GM21723 (cell line): ENCODE data around the gene PDE1C.

Source experiments
- ATAC-seq: cut with Tn5 transposase; IDR thresholded peaks from one replicate; pipeline ENCODE4 v1.9.1; 2021; ENCODE audit warnings: mild to moderate bottlenecking, moderate library complexity; ENCODE audit not compliant: unreplicated experiment

The PDE1C gene

GRCh38 chr7:31734456-31734855 is 335.8 kb downstream of the PDE1C start:
- no peak for ATAC-seq

GRCh38 chr7:31729195-31729804 is 340.9 kb downstream of the PDE1C start:
- ATAC-seq = no peak

- no peak for ATAC-seq
Measured at GRCh38 chr7:31724696-31725095, 345.5 kb downstream of the PDE1C start.

- ATAC-seq = no peak
Measured at GRCh38 chr7:31720366-31720765, 349.8 kb downstream of the PDE1C start.

- no peak for ATAC-seq
Measured at GRCh38 chr7:31716355-31716754, 353.9 kb downstream of the PDE1C start.

- ATAC-seq = no peak
Measured at GRCh38 chr7:31710171-31710570, 360.0 kb downstream of the PDE1C start.

- ATAC-seq = no peak
Measured at GRCh38 chr7:31707089-31707488, 363.1 kb downstream of the PDE1C start.

GRCh38 chr7:31705377-31705776 is 364.8 kb downstream of the PDE1C start:
- ATAC-seq = no peak

- ATAC-seq = no peak
Measured at GRCh38 chr7:31702354-31702753, 367.9 kb downstream of the PDE1C start.
